Gastrocnemius medialis (tissue), 4 donors: Measurements from ENCODE around the gene MARK3. TPM values are rescaled to one million over a fixed set of nuclear protein-coding genes. Genes with fewer than 3 reads are reported as not detected.

Experiments
- ATAC-seq, 2 donors: fragments of 150-250 bp; one replicate each; pipeline ENCODE4 v1.9.1; 2016
- DNase-seq, 2 donors: peaks; one replicate each; pipeline ENCODE4 v3.0.0-alpha.2; 2019
- H3K27ac ChIP-seq, 4 donors: fragments of 200-600 bp; sonication (generic); 1 replicate in 1 of 4; 2 replicates in 3 of 4; pipeline ENCODE4 v1.5.1; 2016 to 2018; ENCODE audit warnings: mild to moderate bottlenecking in 2 of 4, moderate library complexity in 1 of 4
- H3K27me3 ChIP-seq, 3 donors: fragments of 200-600 bp; sonication (generic) in 2 of 3; 1 replicate in 1 of 3; 2 replicates in 2 of 3; pipeline versions ENCODE4 v1.5.1 to v1.6.0; 2016 to 2019; ENCODE audit warnings: mild to moderate bottlenecking in 1 of 3, moderate library complexity in 1 of 3
- H3K36me3 ChIP-seq, 2 donors: fragments of 200-600 bp; sonication (generic) in 1 of 2; one replicate each; pipeline ENCODE4 v1.5.1; 2017 to 2018
- H3K4me1 ChIP-seq, 2 donors: fragments of 200-600 bp; sonication (generic) in 1 of 2; one replicate each; pipeline ENCODE4 v1.5.1; 2016 to 2017; ENCODE audit warnings: mild to moderate bottlenecking in 2 of 2
- H3K4me3 ChIP-seq, 4 donors: fragments of 200-600 bp; sonication (generic) in 3 of 4; 1 replicate in 1 of 4; 2 replicates in 3 of 4; pipeline ENCODE4 v1.5.1; 2016 to 2019; ENCODE audit warnings: mild to moderate bottlenecking in 2 of 4
- H3K9me3 ChIP-seq, 3 donors: fragments of 200-600 bp; sonication (generic) in 2 of 3; 1 replicate in 1 of 3; 2 replicates in 2 of 3; pipeline ENCODE4 v1.5.1; 2016 to 2019
- POLR2A ChIP-seq, 2 donors: fragments of 450-650 bp; IDR thresholded peaks; one replicate each; pipeline ENCODE4 v1.6.1; 2017; ENCODE audit warnings: antibody characterized with exemption in 2 of 2, mild to moderate bottlenecking in 2 of 2, moderate library complexity in 2 of 2
- in situ Hi-C, 4 donors: fragments of 200-750 bp; cut with MboI; loops; one replicate each; pipeline versions ENCODE4 v1.15.0 to v1.8.0; 2017; ENCODE audit warnings: low sequenced_read_pairs in 4 of 4
- intact Hi-C: fragments of 100-400 bp; cut with DNase I; formaldehyde crosslinking; loops from one replicate; pipeline ENCODE4 v1.15.1; 2023; ENCODE audit warnings: low total_unique reads
- total RNA-seq, 4 donors: library from RNA; depleted of rRNA; stranded (reverse); fragments of >200 nt; gene quantifications; one replicate each; pipeline versions ENCODE4 v1.1.0 to v1.2.3, GENCODE V29; 2016
- TF ChIP-seq, protein P1 (sequence below), 5 experiments: fragments of 450-650 bp in 3 of 5; fragments of 200-600 bp in 2 of 5; sonication (generic) in 2 of 5; IDR thresholded peaks in 4 of 5; conservative IDR thresholded peaks in 1 of 5; 1 replicate in 4 of 5; 2 replicates in 1 of 5; pipeline ENCODE4 v1.5.1; 2016 to 2019; ENCODE audit warnings: antibody characterized with exemption in 5 of 5, mild to moderate bottlenecking in 3 of 5, moderate library complexity in 3 of 5

Gene MARK3
- total RNA-seq, 4 donors from 2014 or later, result 60.2 to 73.1 (median 71.6) TPM

DNA sequence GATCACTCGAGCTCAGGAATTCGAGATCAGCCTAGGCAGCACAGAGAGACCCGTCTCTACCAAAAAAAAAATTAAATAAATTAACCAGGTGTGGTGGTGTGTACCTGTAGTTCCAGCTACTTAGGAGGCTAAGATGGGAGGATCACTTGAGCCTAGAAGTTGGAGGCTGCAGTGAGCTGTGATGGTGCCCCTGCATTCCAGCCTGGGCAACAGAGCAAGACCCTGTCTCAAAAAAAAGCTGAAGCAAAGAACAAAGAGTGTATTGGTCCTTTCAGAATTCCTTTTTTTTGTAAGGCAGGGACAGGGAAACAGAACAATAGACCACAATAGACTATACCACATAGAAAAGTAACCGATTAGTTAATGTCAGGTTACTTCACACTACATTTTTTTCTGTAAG is 47.4 kb downstream of the MARK3 start:
- H3K27me3 ChIP-seq, result no peaks in the 10 kb centered on the region
- intact Hi-C loops (no loop called here), in situ Hi-C loops (no loop called here)
- ATAC-seq (no peak), DNase-seq (no peak)
- H3K4me3 ChIP-seq, result no peak overlapping the region
- no peaks in the 10 kb centered on the region for H3K36me3 ChIP-seq
- TF ChIP-seq, protein P1, sequence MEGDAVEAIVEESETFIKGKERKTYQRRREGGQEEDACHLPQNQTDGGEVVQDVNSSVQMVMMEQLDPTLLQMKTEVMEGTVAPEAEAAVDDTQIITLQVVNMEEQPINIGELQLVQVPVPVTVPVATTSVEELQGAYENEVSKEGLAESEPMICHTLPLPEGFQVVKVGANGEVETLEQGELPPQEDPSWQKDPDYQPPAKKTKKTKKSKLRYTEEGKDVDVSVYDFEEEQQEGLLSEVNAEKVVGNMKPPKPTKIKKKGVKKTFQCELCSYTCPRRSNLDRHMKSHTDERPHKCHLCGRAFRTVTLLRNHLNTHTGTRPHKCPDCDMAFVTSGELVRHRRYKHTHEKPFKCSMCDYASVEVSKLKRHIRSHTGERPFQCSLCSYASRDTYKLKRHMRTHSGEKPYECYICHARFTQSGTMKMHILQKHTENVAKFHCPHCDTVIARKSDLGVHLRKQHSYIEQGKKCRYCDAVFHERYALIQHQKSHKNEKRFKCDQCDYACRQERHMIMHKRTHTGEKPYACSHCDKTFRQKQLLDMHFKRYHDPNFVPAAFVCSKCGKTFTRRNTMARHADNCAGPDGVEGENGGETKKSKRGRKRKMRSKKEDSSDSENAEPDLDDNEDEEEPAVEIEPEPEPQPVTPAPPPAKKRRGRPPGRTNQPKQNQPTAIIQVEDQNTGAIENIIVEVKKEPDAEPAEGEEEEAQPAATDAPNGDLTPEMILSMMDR (IDR thresholded peaks at IDR 0.05 in 4 of 5, conservative IDR thresholded peaks at IDR 0.05 in 1 of 5), result no peak
- TF ChIP-seq POLR2A (IDR thresholded peaks at IDR 0.05), result no peak
- H3K27ac ChIP-seq, result peak overlapping the region in 2 of 4 donors; percentile 7 to 86
- H3K4me1 ChIP-seq, result peaks cover 53 to 57% of the 10 kb centered on the region in 2 donors
- no peaks in the 10 kb centered on the region for H3K9me3 ChIP-seq

DNA sequence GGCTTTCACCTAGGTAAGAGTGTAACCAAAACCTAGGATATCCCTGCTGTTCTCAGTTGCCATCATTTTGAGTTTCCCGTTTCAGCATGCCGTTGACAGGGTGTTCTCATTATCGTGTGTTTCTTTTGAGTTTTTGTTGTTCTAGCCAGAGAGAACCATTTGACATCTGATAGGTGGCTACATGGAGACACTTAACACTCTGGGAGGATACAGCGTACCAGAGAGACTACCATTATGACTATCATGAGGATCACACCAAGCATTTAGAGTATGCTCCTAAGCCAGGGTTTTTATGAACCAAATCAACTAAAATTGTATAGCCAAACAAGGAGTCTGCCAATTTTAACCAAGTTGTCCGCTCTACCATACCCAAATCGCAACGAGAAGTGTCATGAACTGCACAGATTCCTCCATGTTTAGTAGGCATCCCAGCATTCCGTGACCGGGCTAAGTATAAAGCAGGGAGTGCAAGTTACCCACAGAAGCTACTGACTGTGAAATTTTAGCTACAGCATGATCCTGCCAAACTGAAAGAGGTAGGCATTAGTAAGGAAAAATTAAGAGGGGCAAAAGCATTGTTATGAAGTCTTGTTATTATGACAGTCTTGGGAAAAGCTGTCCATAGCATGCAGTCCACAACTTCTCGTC is 48.8 kb downstream of the MARK3 start:
- Histone ChIP-seq H3K4me1 (peaks cover 42 to 43% of the 10 kb centered on the region in 2 donors), H3K9me3 (no peaks in the 10 kb centered on the region), H3K36me3 (no peaks in the 10 kb centered on the region), H3K27ac (peak overlapping the region; percentile 60 to 86 (median 76)), H3K27me3 (no peaks in the 10 kb centered on the region), H3K4me3 (peak overlapping the region in 1 of 4 donors; percentile 2)
- in situ Hi-C loops (no loop called here), intact Hi-C loops (no loop called here)
- no peak for TF ChIP-seq POLR2A (IDR thresholded peaks at IDR 0.05)
- TF ChIP-seq, protein P1 (IDR thresholded peaks at IDR 0.05 in 4 of 5, conservative IDR thresholded peaks at IDR 0.05 in 1 of 5), result no peak
- DNase-seq (peak in 1 of 2 donors; percentile 29), ATAC-seq (peak; percentile 91 to 96)

DNA sequence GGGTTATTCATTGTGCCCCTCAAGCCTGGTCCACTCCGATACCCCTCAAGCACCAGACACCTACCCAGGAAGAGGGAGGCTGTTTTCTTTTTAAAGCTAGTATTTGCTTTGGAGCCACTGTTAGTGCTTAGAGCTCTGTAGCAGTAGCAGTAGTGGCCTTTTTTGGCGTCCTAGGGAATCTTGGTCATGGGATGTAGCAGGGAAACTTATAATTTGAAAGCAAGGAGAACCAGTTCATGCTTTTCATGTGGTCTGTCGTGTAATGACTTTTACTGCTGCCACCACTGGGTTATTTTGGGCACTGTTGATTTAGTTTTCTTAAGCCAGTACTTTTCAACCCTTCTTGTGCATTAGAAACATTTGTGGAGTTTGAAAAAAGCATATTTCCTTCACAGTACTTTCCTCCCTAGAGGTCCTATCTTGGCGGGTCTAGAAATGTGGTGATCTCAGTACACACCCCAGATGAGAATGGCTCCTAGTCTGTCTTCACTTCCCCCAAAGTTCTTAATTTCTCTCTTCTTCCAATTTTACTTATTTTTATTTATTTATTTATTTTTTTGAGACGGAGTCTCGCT is 49.7 kb downstream of the MARK3 start:
- no peaks in the 10 kb centered on the region for H3K27me3 ChIP-seq
- intact Hi-C loops (no loop called here), in situ Hi-C loops (no loop called here)
- TF ChIP-seq, protein P1 (IDR thresholded peaks at IDR 0.05 in 4 of 5, conservative IDR thresholded peaks at IDR 0.05 in 1 of 5), result no peak
- no peak for TF ChIP-seq POLR2A (IDR thresholded peaks at IDR 0.05)
- H3K9me3 ChIP-seq, result no peaks in the 10 kb centered on the region
- ATAC-seq, result peak; percentile 35 to 69
- H3K27ac ChIP-seq, result peak overlapping the region; percentile 60 to 86 (median 76)
- no peak overlapping the region for H3K4me3 ChIP-seq
- peak in 1 of 2 donors; percentile 13 for DNase-seq
- H3K36me3 ChIP-seq, result no peaks in the 10 kb centered on the region
- peaks cover 35 to 37% of the 10 kb centered on the region in 2 donors for H3K4me1 ChIP-seq

DNA sequence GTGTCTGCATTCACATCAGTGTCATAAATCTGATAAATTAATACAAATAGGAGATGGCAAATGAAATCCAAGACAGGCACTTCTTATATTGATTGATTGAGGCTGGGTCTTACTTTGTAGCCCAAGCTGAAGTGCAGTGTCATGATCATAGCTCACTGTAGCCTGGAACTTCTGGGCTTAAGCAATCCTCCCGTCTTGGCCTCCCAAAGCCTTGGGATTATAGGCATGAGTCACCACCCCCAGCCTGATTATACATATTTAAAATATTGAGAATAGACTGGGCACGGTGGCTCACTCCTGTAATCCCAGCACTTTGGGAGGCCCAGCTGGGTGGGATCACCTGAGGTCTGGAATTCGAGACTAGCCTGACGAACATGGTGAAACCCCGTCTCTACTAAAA is 51.3 kb downstream of the MARK3 start:
- H3K9me3 ChIP-seq, result no peaks in the 10 kb centered on the region
- in situ Hi-C loops, result no loop called here
- intact Hi-C loops, result no loop called here
- no peaks in the 10 kb centered on the region for H3K27me3 ChIP-seq
- no peak for ATAC-seq
- H3K27ac ChIP-seq, result no peak overlapping the region
- TF ChIP-seq, protein P1 (IDR thresholded peaks at IDR 0.05 in 4 of 5, conservative IDR thresholded peaks at IDR 0.05 in 1 of 5), result no peak
- TF ChIP-seq POLR2A (IDR thresholded peaks at IDR 0.05), result no peak
- peaks cover 35 to 37% of the 10 kb centered on the region in 2 donors for H3K4me1 ChIP-seq
- H3K4me3 ChIP-seq, result no peak overlapping the region
- no peak for DNase-seq
- H3K36me3 ChIP-seq, result no peaks in the 10 kb centered on the region
